GM18517 (cell line): ENCODE data around the gene CORO6.
A peak's percentile ranks its signal among the peaks of the same experiment; 100 is the strongest.

Experiments used
- ATAC-seq: cut with Tn5 transposase; IDR thresholded peaks from one replicate; pipeline ENCODE4 v1.9.1; 2021; ENCODE audit warnings: mild to moderate bottlenecking, moderate library complexity; ENCODE audit not compliant: unreplicated experiment

Gene CORO6

DNA sequence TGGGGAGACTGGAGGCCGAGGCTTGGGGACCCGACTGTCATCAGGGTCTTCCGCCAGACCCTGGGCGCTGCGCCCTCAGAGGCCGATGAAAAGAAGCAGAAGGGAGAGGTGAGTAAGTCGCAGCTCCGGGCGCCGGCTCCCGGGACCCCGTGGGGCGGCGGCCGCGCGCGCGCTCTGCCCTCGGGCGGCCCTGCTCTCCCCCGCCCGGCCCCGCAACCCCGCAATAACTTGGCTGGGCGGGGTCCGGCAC lies 55.5 kb downstream of the CORO6 start:
- peak; percentile 6 for ATAC-seq

DNA sequence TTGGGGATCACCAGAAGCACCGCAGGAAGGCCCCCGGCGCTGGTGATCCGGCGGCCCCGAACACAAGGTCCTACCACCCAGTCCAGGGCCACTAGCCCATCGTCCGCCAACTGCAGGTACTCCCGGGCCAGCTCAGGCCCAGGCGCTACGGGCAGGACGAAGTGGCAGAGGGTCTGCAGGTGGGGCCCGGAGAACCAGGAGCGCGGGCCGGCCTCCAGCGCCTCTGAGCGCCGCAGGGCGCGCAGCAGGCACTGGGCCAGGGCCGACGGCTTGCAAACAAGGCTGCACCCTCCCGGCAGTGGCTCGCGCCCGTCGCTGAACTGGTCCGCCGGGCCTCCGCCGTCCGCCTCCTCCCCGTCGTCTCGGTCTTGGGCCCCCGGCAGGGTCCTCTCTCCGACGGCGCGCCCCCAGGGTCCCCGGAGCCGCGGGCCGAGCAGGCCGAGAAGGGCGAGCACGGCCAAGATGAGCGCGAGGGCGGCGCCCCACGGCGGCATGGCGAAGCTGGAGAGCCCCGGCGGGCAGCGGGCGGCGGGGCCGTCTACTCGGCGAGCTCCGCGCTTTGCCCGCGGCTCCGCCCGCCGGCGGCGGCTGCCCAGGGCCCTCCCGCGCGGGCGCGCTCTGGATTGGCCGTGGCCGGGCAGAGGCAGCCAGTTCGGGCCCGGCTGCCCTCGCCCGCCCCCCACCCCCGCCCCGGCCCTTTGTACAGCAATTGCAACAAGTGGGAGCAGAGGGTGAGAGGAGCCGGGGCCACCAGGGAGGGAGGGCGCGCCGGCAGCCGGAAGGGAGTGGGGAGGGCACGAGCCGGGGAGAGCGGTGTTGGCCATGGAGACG lies 56.0 kb downstream of the CORO6 start, which contains the start of gene ABHD15:
TSS of gene ABHD15 (minus strand) at position 565 of the 831 bp plus-strand sequence. CDS start at position 494, 71 bp downstream.
- peak; percentile 23 for ATAC-seq

DNA sequence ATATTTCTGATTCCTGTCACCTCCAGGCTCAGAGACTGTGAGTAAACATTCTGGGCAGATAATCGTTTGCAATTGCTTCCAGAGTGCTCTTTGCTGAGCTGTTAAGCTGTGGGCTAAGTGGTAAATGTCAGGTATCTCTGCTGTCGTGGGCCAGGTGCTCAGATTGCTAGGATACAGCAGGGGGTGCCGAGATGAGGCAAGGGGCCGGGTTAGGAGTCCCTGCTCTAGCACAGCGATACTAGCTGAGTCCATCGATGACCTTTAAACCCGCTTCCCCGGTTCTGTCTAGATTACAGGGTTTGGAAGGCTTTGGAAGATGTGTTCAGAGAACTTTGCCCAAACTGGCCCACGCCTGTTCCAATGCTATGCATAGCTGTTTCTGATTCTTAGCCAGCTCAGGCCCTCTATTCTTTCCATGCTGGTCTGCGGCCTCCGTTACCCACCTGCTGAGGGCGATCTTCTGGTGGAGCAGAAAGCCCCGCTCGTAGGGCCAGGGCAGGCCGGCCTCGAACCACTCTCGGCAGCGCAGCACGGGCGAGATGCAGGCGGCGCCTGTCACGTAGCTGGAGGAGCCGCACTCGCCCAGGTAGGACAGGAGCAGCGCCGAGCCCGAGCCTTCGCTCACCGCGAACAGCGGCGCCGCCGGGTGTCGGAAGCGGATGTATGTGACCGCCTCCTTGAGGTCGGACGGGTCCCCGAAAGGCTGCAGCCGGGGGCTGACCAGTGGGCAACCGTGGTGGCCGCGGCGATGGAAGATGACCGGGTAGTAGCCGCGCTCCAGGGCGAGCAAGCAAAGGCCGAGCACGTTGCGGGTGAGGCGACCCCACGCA lies 56.9 kb downstream of the CORO6 start:
- ATAC-seq = peak; percentile 13
